Stimulated activated CD4-positive, alpha-beta T cell treated with anti-CD3 and anti-CD28 coated beads, TNF-alpha, amount 100 ng/mL, for 24 hours (primary cell): ENCODE data around the gene ARHGAP24.
"Not testable (repeated sequence)": the region's sequence is repeated elsewhere in the genome, so short reads cannot be mapped to it uniquely, and the experiment has no call there.

ENCODE experiments used
- DNase-seq, 3 experiments: peaks; one replicate each; pipeline ENCODE4 v3.0.0-alpha.2; 2020; ENCODE audit warnings: low read depth in 3 of 3

The ARHGAP24 gene

GRCh38 chr4:85482010-85482738 is 7.2 kb downstream of the ARHGAP24 start:
- DNase-seq: no peak

- DNase-seq: no peak
Measured at GRCh38 chr4:85486425-85487086, 11.6 kb downstream of the ARHGAP24 start.

- no peak for DNase-seq
Measured at GRCh38 chr4:85488416-85488815, 13.5 kb downstream of the ARHGAP24 start.

GRCh38 chr4:85489273-85489981 is 14.5 kb downstream of the ARHGAP24 start:
- no peak for DNase-seq

- no peak for DNase-seq
Measured at GRCh38 chr4:85491527-85491926, 16.6 kb downstream of the ARHGAP24 start.

- DNase-seq: no peak
Measured at GRCh38 chr4:85492336-85492735, 17.4 kb downstream of the ARHGAP24 start.

GRCh38 chr4:85495621-85496020 is 20.7 kb downstream of the ARHGAP24 start:
- DNase-seq: no peak

- no peak for DNase-seq
Measured at GRCh38 chr4:85496126-85496849, 21.3 kb downstream of the ARHGAP24 start.

- DNase-seq: no peak
Measured at GRCh38 chr4:85496933-85497332, 22.0 kb downstream of the ARHGAP24 start.

GRCh38 chr4:85498068-85498733 is 23.3 kb downstream of the ARHGAP24 start:
- DNase-seq: no peak

- DNase-seq: no peak
Measured at GRCh38 chr4:85499573-85499972, 24.6 kb downstream of the ARHGAP24 start.

- DNase-seq: no peak
Measured at GRCh38 chr4:85500110-85500867, 25.3 kb downstream of the ARHGAP24 start.

- not testable (repeated sequence) for DNase-seq
Measured at GRCh38 chr4:85501145-85501544, 26.2 kb downstream of the ARHGAP24 start.

- DNase-seq: no peak
Measured at GRCh38 chr4:85508654-85509053, 33.7 kb downstream of the ARHGAP24 start.

GRCh38 chr4:85509882-85510631 is 35.1 kb downstream of the ARHGAP24 start:
- no peak for DNase-seq

- DNase-seq: no peak
Measured at GRCh38 chr4:85510632-85510984, 35.7 kb downstream of the ARHGAP24 start.

GRCh38 chr4:85512446-85513205 is 37.7 kb downstream of the ARHGAP24 start:
- no peak for DNase-seq

- DNase-seq: no peak
Measured at GRCh38 chr4:85514117-85514516, 39.2 kb downstream of the ARHGAP24 start.

GRCh38 chr4:85514783-85515182 is 39.8 kb downstream of the ARHGAP24 start:
- DNase-seq: no peak
